Endothelial cell of umbilical vein (primary cell): Measurements from ENCODE around the gene SLC38A10. TPM values are rescaled to one million over a fixed set of nuclear protein-coding genes. Genes with fewer than 3 reads are reported as not detected.

Experiments used
- BruUV-seq: library from RNA; stranded (reverse); fragments of 400-500 nt; replicated peaks from 2 replicates; lab custom pipeline; 2021; lab: Mats Ljungman, UMichigan
- CTCF ChIA-PET: fragments of 300-600, 350-600 bp; sonication (Branson Sonifier 250); formaldehyde crosslinking; loops from one replicate; lab custom pipeline; 2021; ENCODE audit warnings: antibody characterized with exemption, inconsistent platforms; lab: Charles Lee
- POLR2A ChIA-PET: fragments of 300-600, 350-600 bp; sonication (Branson Sonifier 250); formaldehyde crosslinking; loops from one replicate; lab custom pipeline; 2021; ENCODE audit warnings: antibody characterized with exemption, inconsistent platforms; lab: Charles Lee
- DNase-seq: peaks from one replicate; pipeline ENCODE4 v3.0.0-alpha.2; 2011; ENCODE audit warnings: low read depth, low spot score
- FAIRE-seq: peaks from 2 replicates; lab custom pipeline; 2011; peaks lifted over from hg19 to GRCh38; lab: Jason Lieb, UNC
- H2AFZ ChIP-seq: 2 replicates; pipeline ENCODE4 v1.6.0; 2012; ENCODE audit warnings: low read depth, low read length, control low read depth, inconsistent platforms
- H3K27ac ChIP-seq: 2 replicates; pipeline ENCODE4 v1.5.1; 2011; ENCODE audit warnings: low read depth, mild to moderate bottlenecking, control low read depth, low read length, moderate library complexity; ENCODE audit not compliant: insufficient read depth
- H3K27me3 ChIP-seq, 2 experiments: 2 replicates each; pipeline versions ENCODE4 v1.6.0 to v1.6.1; 2011; ENCODE audit warnings: low read length in 2 of 2, mixed read lengths in 1 of 2; ENCODE audit not compliant: control insufficient read depth in 2 of 2, insufficient read depth in 2 of 2
- H3K36me3 ChIP-seq, 2 experiments: 2 replicates in 1 of 2; 3 replicates in 1 of 2; pipeline ENCODE4 v1.5.1; 2011; ENCODE audit warnings: low read length in 2 of 2, mild to moderate bottlenecking in 1 of 2, moderate library complexity in 1 of 2; ENCODE audit not compliant: control insufficient read depth in 2 of 2, insufficient read depth in 2 of 2; ENCODE audit errors: extremely low read depth in 1 of 2
- H3K4me1 ChIP-seq: 3 replicates; pipeline ENCODE4 v1.5.1; 2011; ENCODE audit warnings: mild to moderate bottlenecking, low read length; ENCODE audit not compliant: control insufficient read depth, insufficient read depth; ENCODE audit errors: extremely low read depth
- H3K4me2 ChIP-seq: 2 replicates; pipeline ENCODE4 v1.6.1; 2011; ENCODE audit warnings: low read length, control low read depth, mixed read lengths; ENCODE audit not compliant: insufficient read depth
- H3K4me3 ChIP-seq, 3 experiments: fragments of 200-600 bp in 1 of 3; sonication (generic), shearing (Covaris generic) in 1 of 3; replicated peaks in 1 of 3; 2 replicates each; pipeline ENCODE4 v1.5.1; 2011 to 2016; ENCODE audit warnings: control low read depth in 3 of 3, low read length in 3 of 3, mild to moderate bottlenecking in 2 of 3, inconsistent platforms in 1 of 3, low read depth in 1 of 3, moderate library complexity in 1 of 3; ENCODE audit not compliant: insufficient read depth in 1 of 3
- H3K79me2 ChIP-seq: 2 replicates; pipeline ENCODE4 v1.6.0; 2012; ENCODE audit warnings: low read length, inconsistent platforms; ENCODE audit not compliant: control insufficient read depth, insufficient read depth
- H3K9ac ChIP-seq: replicated peaks from 2 replicates; pipeline ENCODE3; 2011; ENCODE audit warnings: low read length, control low read depth; ENCODE audit not compliant: insufficient read depth; ENCODE audit errors: extremely low read depth
- H3K9me1 ChIP-seq: replicated peaks from 3 replicates; pipeline ENCODE4 v1.6.0; 2011; ENCODE audit warnings: mild to moderate bottlenecking, low read length; ENCODE audit not compliant: control insufficient read depth, insufficient read depth; ENCODE audit errors: extremely low read depth
- H3K9me3 ChIP-seq: replicated peaks from 2 replicates; pipeline ENCODE4 v1.5.1; 2012; ENCODE audit warnings: low read length, inconsistent platforms; ENCODE audit not compliant: control insufficient read depth, insufficient read depth
- H4K20me1 ChIP-seq: replicated peaks from 2 replicates; pipeline ENCODE3; 2011; ENCODE audit warnings: mild to moderate bottlenecking, low read length; ENCODE audit not compliant: control insufficient read depth, insufficient read depth; ENCODE audit errors: extremely low read depth
- CTCF ChIP-seq, 2 donors: IDR thresholded peaks; 1 replicate in 1 of 2; 2 replicates in 1 of 2; pipeline ENCODE4 v1.5.1; 2011; ENCODE audit warnings: low read length in 2 of 2, mild to moderate bottlenecking in 2 of 2, moderate library complexity in 2 of 2, control low read depth in 1 of 2, inconsistent platforms in 1 of 2, low read depth in 1 of 2; ENCODE audit not compliant: insufficient read depth in 1 of 2; ENCODE audit errors: extremely low read depth in 1 of 2
- EZH2 ChIP-seq: IDR thresholded peaks from 2 replicates; pipeline ENCODE4 v1.6.1; 2012; ENCODE audit warnings: borderline replicate concordance, low read depth, mild to moderate bottlenecking, moderate library complexity, low read length, inconsistent platforms; ENCODE audit not compliant: severe bottlenecking
- FOS ChIP-seq: IDR thresholded peaks from 2 replicates; pipeline ENCODE4 v1.6.1; 2011; ENCODE audit warnings: mild to moderate bottlenecking, low read length, moderate library complexity, borderline replicate concordance; ENCODE audit not compliant: insufficient read depth
- GATA2 ChIP-seq: IDR thresholded peaks from 2 replicates; pipeline ENCODE4 v1.7.0; 2011; ENCODE audit warnings: low read depth, mild to moderate bottlenecking, moderate library complexity, mixed read lengths, low read length; ENCODE audit not compliant: insufficient read length, insufficient read depth
- JUN ChIP-seq: IDR thresholded peaks from 2 replicates; pipeline ENCODE4 v1.6.1; 2011; ENCODE audit warnings: borderline replicate concordance, low read depth; ENCODE audit not compliant: insufficient read length, insufficient read depth
- MYC ChIP-seq: IDR thresholded peaks from one replicate; pipeline ENCODE4 v1.6.1; 2011; ENCODE audit warnings: mild to moderate bottlenecking, low read depth, low read length
- POLR2A ChIP-seq: IDR thresholded peaks from 2 replicates; pipeline ENCODE4 v1.6.1; 2012; ENCODE audit warnings: low read depth, mild to moderate bottlenecking, control low read depth, low read length
- POLR2AphosphoS5 ChIP-seq: IDR thresholded peaks from 2 replicates; pipeline ENCODE4 v1.6.1; 2012; ENCODE audit warnings: low read depth, mild to moderate bottlenecking, control low read depth, low read length, moderate library complexity; ENCODE audit not compliant: insufficient read depth
- dilution Hi-C: fragments of 300-500 bp; cut with MboI; formaldehyde crosslinking; loops from one replicate; pipeline ENCODE4 v1.15.0; 2019; ENCODE audit warnings: low sequenced_read_pairs; ENCODE audit not compliant: extremely low pct_ligation_motif_present
- intact Hi-C: fragments of 100-400 bp; cut with micrococcal nuclease; formaldehyde crosslinking; loops from one replicate; pipeline ENCODE4 v1.10.0; 2022
- polyA plus RNA-seq, 4 experiments: library from polyadenylated mRNA; depleted of rRNA in 3 of 4; stranded (reverse) in 3 of 4; unstranded in 1 of 4; fragments of >200 nt; gene quantifications; 2 replicates each; pipeline versions ENCODE4 v1.2.1 to v1.2.3, GENCODE V29; 2011 to 2012; ENCODE audit warnings: missing spikeins in 1 of 4
- total RNA-seq: library from RNA; stranded (reverse); gene quantifications from 2 replicates; pipeline ENCODE4 v1.2.3, GENCODE V29; 2021
- TF ChIP-seq, protein P1 (sequence below): IDR thresholded peaks from 2 replicates; pipeline ENCODE4 v1.6.1; 2011; ENCODE audit not compliant: insufficient read depth, insufficient read length

The SLC38A10 gene
- total and polyA plus RNA-seq, 2 donors (not counting 3 experiments of a cell fraction or from before 2014, with no cell fraction given): 72.7 to 113 TPM

- Histone ChIP-seq H3K9me1 (no peaks in the 10 kb centered on the region), H3K4me3 (no peak overlapping the region), H3K4me2 (no peak overlapping the region), H3K27me3 (no peaks in the 10 kb centered on the region), H3K9me3 (no peaks in the 10 kb centered on the region), H3K4me1 (peaks cover 9% of the 10 kb centered on the region), H3K79me2 (no peaks in the 10 kb centered on the region), H3K27ac (no peak overlapping the region), H4K20me1 (no peaks in the 10 kb centered on the region), H3K9ac (no peak overlapping the region), H3K36me3 (no peaks in the 10 kb centered on the region), H2AFZ (no peak overlapping the region)
- FAIRE-seq (no peak), DNase-seq (no peak)
- ChIA-PET POLR2A (no interaction called here), CTCF (interaction anchor here (1.0 kb wide), 1 partner anchor 71 kb away, joined by 3 read pairs; no protein-coding TSS in a partner anchor)
- no peak for TF ChIP-seq EZH2
- TF ChIP-seq, protein P1, sequence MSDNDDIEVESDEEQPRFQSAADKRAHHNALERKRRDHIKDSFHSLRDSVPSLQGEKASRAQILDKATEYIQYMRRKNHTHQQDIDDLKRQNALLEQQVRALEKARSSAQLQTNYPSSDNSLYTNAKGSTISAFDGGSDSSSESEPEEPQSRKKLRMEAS: no peak
- no peak for TF ChIP-seq JUN
- no TSS peak for BruUV-seq
- intact Hi-C loops (no loop called here), dilution Hi-C loops (no loop called here)
Observed at GRCh38 chr17:81325714-81326358, 30.7 kb upstream of the SLC38A10 start.

- FAIRE-seq (no peak), DNase-seq (no peak)
- Histone ChIP-seq H3K9me3 (no peaks in the 10 kb centered on the region), H4K20me1 (no peaks in the 10 kb centered on the region), H3K9ac (no peak overlapping the region), H3K4me1 (peaks cover 9% of the 10 kb centered on the region), H3K4me3 (no peak overlapping the region), H3K27me3 (no peaks in the 10 kb centered on the region), H3K9me1 (no peaks in the 10 kb centered on the region), H2AFZ (no peak overlapping the region), H3K4me2 (no peak overlapping the region), H3K27ac (no peak overlapping the region), H3K79me2 (no peaks in the 10 kb centered on the region), H3K36me3 (no peaks in the 10 kb centered on the region)
- ChIA-PET CTCF (no interaction called here), POLR2A (no interaction called here)
- TF ChIP-seq FOS (no peak), CTCF (IDR thresholded peaks at IDR 0.05; ENCODE audit: extremely low read depth in 1 of 2, insufficient read depth in 1 of 2, low read depth in 1 of 2, low read length in 2 of 2) (no peak), EZH2 (no peak), MYC (no peak), JUN (no peak), POLR2AphosphoS5 (no peak), POLR2A (no peak), GATA2 (no peak)
- TF ChIP-seq, protein P1: no peak
- intact Hi-C loops (no loop called here), dilution Hi-C loops (no loop called here)
- BruUV-seq: no TSS peak
Observed at GRCh38 chr17:81324851-81325713, 30.0 kb upstream of the SLC38A10 start.
